Measurements from ENCODE around the gene ZNF211.

Gene ZNF211

GRCh38 chr19:57664269-57665127, 31.5 kb downstream of the ZNF211 start:
- no peak for DNase-seq

- no peak for DNase-seq
Measured at GRCh38 chr19:57665261-57665806, 32.4 kb downstream of the ZNF211 start.

- DNase-seq = no peak
Measured at GRCh38 chr19:57667228-57667627, 34.3 kb downstream of the ZNF211 start.

DNA sequence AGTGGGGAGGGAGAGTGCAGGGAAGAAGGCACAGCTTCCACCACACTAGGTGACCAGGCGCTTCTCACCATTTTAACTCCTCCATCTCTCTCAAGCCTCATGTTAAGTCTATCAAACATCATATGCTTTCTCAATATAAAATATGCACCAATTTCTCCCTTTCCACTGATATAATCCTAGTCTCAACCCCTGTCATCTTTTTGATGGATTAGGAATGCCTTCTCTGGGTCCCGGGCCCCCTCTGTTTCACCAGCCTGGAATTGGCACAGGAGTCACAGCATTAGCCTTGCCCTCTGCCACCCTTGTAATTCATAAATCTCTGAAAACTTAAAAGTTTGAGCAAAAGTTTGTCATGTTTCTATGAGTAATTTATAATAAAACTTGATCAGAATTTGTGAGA, 35.7 kb downstream of the ZNF211 start, which contains the start of gene ZSCAN4:
Gene ZSCAN4 (plus strand): TSS at position 301 of the 400 bp plus-strand sequence. CDS start 7,211 bp downstream, outside the sequence.
- no peak for DNase-seq

DNA sequence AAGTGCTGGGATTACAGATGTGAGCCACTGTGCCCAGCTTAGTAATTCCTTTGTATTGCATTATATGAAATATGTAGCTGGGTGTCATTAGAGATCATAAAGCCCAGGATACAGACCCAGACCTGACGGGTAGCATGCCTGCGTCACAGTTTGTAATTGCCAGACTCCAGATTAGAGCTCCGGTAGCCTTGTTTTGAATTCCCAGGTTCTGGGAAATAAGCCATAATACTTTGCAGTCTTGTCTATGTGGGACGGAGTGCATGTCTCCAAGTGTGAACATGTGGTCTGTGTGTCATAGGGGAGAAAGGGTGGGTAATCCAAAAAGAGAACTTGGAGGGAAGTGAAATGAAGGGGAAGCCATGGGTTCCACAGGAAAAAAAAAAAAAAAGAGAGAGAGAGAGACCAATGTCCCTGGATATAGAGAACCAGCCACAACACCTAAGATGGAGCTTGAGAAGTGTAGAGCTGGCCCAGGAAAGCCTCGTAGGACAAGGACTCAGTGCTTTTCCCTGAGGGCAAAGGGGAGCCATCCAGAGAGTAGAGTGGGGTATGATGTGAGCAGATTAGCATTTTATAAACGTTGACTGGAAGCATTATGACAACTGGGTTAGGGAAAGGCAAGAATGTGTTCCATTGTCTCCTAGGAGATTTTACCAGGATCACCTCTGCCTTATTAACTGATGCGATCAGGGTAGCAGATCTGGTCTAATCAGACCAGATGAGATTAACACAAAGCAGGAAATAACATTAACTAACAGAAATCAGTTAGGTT, 38.3 kb downstream of the ZNF211 start:
- DNase-seq = no peak

DNA sequence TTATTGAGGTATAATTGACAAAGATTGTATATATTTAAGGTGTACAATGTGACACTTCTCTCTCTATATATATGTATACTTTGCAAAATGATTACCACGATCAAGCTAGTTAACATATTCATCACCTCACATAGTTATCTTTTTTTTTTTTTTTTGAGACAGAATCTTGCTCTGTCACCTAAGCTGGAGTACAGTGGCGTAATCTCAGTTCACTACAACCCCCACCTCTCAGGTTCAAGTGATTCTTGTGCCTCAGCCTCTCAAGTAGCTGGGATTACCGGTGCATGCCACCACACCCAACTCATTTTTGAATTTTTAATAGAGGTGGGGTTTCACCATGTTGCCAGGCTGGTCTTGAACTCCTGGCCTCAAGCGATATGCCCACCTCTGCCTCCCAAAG, 39.5 kb downstream of the ZNF211 start:
- no peak for DNase-seq

GRCh38 chr19:57675881-57676280, 42.9 kb downstream of the ZNF211 start:
- DNase-seq = no peak

DNA sequence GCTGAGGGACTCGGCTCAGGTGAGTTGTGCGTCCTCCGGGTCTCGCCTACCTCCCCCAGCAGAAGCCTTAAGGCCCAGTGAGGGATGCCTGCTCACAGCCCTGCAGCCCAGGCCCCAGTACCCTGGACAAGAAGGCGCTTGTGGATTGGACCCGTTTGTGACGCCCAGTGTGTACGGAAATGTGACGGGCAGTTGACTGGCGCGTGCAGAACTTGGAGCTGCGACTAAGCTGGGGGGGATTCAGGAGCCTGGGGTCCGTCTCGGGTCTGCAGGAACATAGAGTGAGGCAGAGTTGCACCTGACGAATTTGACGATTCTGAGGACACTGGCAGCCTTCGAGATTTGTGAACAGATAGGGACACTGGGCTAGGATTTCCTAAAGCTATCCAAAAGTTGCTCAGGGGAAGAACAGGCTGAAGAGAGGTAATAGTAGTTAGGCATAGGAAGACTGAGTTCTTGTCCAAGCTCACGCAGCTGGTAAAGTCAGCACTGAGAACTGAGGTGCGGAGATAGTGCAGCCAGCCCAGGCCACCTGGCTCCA, 49.3 kb downstream of the ZNF211 start:
- no peak for DNase-seq

GRCh38 chr19:57686727-57687126, 53.8 kb downstream of the ZNF211 start:
- DNase-seq = no peak

GRCh38 chr19:57687363-57688010, 54.5 kb downstream of the ZNF211 start:
- no peak for DNase-seq

GRCh38 chr19:57688011-57688763, 55.2 kb downstream of the ZNF211 start:
- no peak for DNase-seq

DNA sequence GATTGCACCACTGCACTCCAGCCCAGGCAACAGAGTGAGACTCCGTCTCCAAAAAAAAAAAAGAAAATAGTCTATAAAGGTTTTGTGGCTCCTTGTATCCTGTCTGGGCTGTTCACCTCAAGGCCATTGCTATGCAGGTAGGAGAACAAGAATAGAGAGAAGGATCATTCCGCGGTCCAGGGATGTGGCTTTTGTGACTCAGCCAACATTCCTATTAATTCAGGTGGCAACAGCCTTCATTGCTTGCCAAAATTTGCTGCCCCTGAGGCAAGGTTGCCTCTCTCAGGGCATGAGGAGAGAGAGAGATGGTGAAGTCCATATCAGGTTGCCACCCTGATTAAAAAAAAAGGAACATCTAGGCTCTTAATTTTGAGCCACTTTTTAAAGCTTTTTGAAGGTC, 56.8 kb downstream of the ZNF211 start:
- no peak for DNase-seq
